ENCODE measurements around the gene XYLT2. TPM values are rescaled to one million over a fixed set of nuclear protein-coding genes. Genes with fewer than 3 reads are reported as not detected.

The XYLT2 gene
- polyA plus RNA-seq, 3 donors, result 4.4 to 10.2 (median 4.4) TPM

GRCh38 chr17:50311483-50311882 is 34.4 kb upstream of the XYLT2 start:
- no peaks in the 10 kb centered on the region for H3K4me1 Mint-ChIP-seq
- intact Hi-C loops (cut with micrococcal nuclease), result no loop called here
- H2AFZ ChIP-seq (ENCODE audit: insufficient read depth, low read depth, low read length, poor library complexity, severe bottlenecking), result no peak overlapping the region
- no peaks in the 10 kb centered on the region for H3K9me3 ChIP-seq (replicated peaks in 1 of 2; ENCODE audit: control insufficient read depth in 1 of 2, insufficient read depth in 1 of 2, low read length in 2 of 2)
- H3K4me1 ChIP-seq (ENCODE audit: control insufficient read depth in 1 of 2, insufficient read depth in 2 of 2, low read length in 2 of 2), result no peaks in the 10 kb centered on the region
- no peaks in the 10 kb centered on the region for H3K36me3 ChIP-seq (replicated peaks in 1 of 2; ENCODE audit: control insufficient read depth in 1 of 2, insufficient read depth in 2 of 2, low read length in 2 of 2)
- no peak for DNase-seq
- no peak overlapping the region for H3K27ac ChIP-seq (ENCODE audit: low read depth in 1 of 2, low read length in 2 of 2)
- 100% methylated on average over 1 of the region's 4 CpGs for WGBS (ENCODE audit: insufficient coverage)
- H3K27me3 ChIP-seq (ENCODE audit: control insufficient read depth in 2 of 2, insufficient read depth in 2 of 2, low read length in 2 of 2), result peaks cover 0 to 2% of the 10 kb centered on the region in 2 donors
- no peaks in the 10 kb centered on the region for H3K9me3 Mint-ChIP-seq
- H3K4me3 Mint-ChIP-seq, result no peak overlapping the region
- no peaks in the 10 kb centered on the region for H3K36me3 Mint-ChIP-seq
- H3K9ac ChIP-seq (ENCODE audit: insufficient read depth, low read length, poor library complexity, severe bottlenecking), result no peak overlapping the region
- no peak overlapping the region for H3K4me3 ChIP-seq (replicated peaks in 1 of 3; ENCODE audit: low read depth in 2 of 3, low read length in 3 of 3)
- peaks cover 9 to 17% (median 14%) of the 10 kb centered on the region in 3 donors for H3K27me3 Mint-ChIP-seq (ENCODE audit: low read depth in 3 of 3)
- H3K4me2 ChIP-seq (replicated peaks; ENCODE audit: extremely low read depth, low read length, poor library complexity, severe bottlenecking), result no peak overlapping the region
- H3K79me2 ChIP-seq (ENCODE audit: insufficient read depth, low read length), result no peaks in the 10 kb centered on the region
- no peak overlapping the region for H3K27ac Mint-ChIP-seq
- TF ChIP-seq CTCF (IDR thresholded peaks at IDR 0.05), result no peak
- no peaks in the 10 kb centered on the region for H4K20me1 ChIP-seq (ENCODE audit: insufficient read depth, low read length)

GRCh38 chr17:50312308-50312707 is 33.6 kb upstream of the XYLT2 start:
- no peak overlapping the region for H3K9ac ChIP-seq (ENCODE audit: insufficient read depth, low read length, poor library complexity, severe bottlenecking)
- H3K4me1 Mint-ChIP-seq, result no peaks in the 10 kb centered on the region

More at GRCh38 chr17:50312308-50312707, 33.6 kb upstream of the XYLT2 start:
- WGBS (ENCODE audit: insufficient coverage), result 89% methylated on average over 3 of the region's 5 CpGs
- no peak overlapping the region for H3K4me2 ChIP-seq (replicated peaks; ENCODE audit: extremely low read depth, low read length, poor library complexity, severe bottlenecking)
- H4K20me1 ChIP-seq (ENCODE audit: insufficient read depth, low read length), result no peaks in the 10 kb centered on the region
- no peak for TF ChIP-seq CTCF (IDR thresholded peaks at IDR 0.05)
- intact Hi-C loops (cut with micrococcal nuclease), result no loop called here
- H3K27ac ChIP-seq (ENCODE audit: low read depth in 1 of 2, low read length in 2 of 2), result no peak overlapping the region
- Mint-ChIP-seq H3K27me3 (ENCODE audit: low read depth in 3 of 3) (peaks cover 9 to 17% (median 12%) of the 10 kb centered on the region in 3 donors), H3K4me3 (no peak overlapping the region), H3K27ac (no peak overlapping the region), H3K36me3 (no peaks in the 10 kb centered on the region), H3K9me3 (no peaks in the 10 kb centered on the region)
- H3K9me3 ChIP-seq (replicated peaks in 1 of 2; ENCODE audit: control insufficient read depth in 1 of 2, insufficient read depth in 1 of 2, low read length in 2 of 2), result no peaks in the 10 kb centered on the region
- no peak overlapping the region for H3K4me3 ChIP-seq (replicated peaks in 1 of 3; ENCODE audit: low read depth in 2 of 3, low read length in 3 of 3)
- no peak overlapping the region for H2AFZ ChIP-seq (ENCODE audit: insufficient read depth, low read depth, low read length, poor library complexity, severe bottlenecking)
- peaks cover 0 to 2% of the 10 kb centered on the region in 2 donors for H3K27me3 ChIP-seq (ENCODE audit: control insufficient read depth in 2 of 2, insufficient read depth in 2 of 2, low read length in 2 of 2)
- no peak for DNase-seq
- H3K36me3 ChIP-seq (replicated peaks in 1 of 2; ENCODE audit: control insufficient read depth in 1 of 2, insufficient read depth in 2 of 2, low read length in 2 of 2), result no peaks in the 10 kb centered on the region
- no peaks in the 10 kb centered on the region for H3K79me2 ChIP-seq (ENCODE audit: insufficient read depth, low read length)
- H3K4me1 ChIP-seq (ENCODE audit: control insufficient read depth in 1 of 2, insufficient read depth in 2 of 2, low read length in 2 of 2), result no peaks in the 10 kb centered on the region
